HCT116 (cell line): ENCODE results near the gene PCDH15.

ENCODE experiments used
- CTCF ChIP-seq, 3 experiments: fragments of 200-600 bp in 1 of 3; sonication (generic) in 1 of 3; IDR thresholded peaks in 2 of 3; conservative IDR thresholded peaks in 1 of 3; 2 replicates each; pipeline ENCODE4 v1.5.1; 2012 to 2017; ENCODE audit warnings: low read depth in 2 of 3, low read length in 2 of 3, antibody characterized with exemption in 1 of 3, borderline replicate concordance in 1 of 3, control low read depth in 1 of 3, mild to moderate bottlenecking in 1 of 3, mixed read lengths in 1 of 3, mixed run types in 1 of 3, moderate library complexity in 1 of 3; ENCODE audit not compliant: insufficient read depth in 1 of 3
- EZH2phosphoT487 ChIP-seq: fragments of 200-600 bp; IDR thresholded peaks from 2 replicates; pipeline ENCODE4 v1.6.1; 2018; ENCODE audit warnings: antibody characterized with exemption, borderline replicate concordance
- POLR2A ChIP-seq: IDR thresholded peaks from 2 replicates; pipeline ENCODE4 v1.7.0; 2011; ENCODE audit warnings: borderline replicate concordance; ENCODE audit not compliant: insufficient read depth, insufficient read length; ENCODE audit errors: extremely low read depth
- SP1 ChIP-seq: IDR thresholded peaks from 2 replicates; pipeline ENCODE4 v1.6.1; 2012; ENCODE audit warnings: low read depth

- TF ChIP-seq CTCF (IDR thresholded peaks at IDR 0.05 in 2 of 3, conservative IDR thresholded peaks at IDR 0.05 in 1 of 3; ENCODE audit: borderline replicate concordance in 1 of 3, insufficient read depth in 1 of 3, low read depth in 2 of 3, low read length in 2 of 3) = no peak
- no peak for TF ChIP-seq EZH2phosphoT487
- TF ChIP-seq SP1 = no peak
- no peak for TF ChIP-seq POLR2A
These were observed 906.9 kb downstream of the PCDH15 start for GRCh38 chr10:53894145-53894544.
